ENCODE data around the gene SMC4.

Gene SMC4

DNA sequence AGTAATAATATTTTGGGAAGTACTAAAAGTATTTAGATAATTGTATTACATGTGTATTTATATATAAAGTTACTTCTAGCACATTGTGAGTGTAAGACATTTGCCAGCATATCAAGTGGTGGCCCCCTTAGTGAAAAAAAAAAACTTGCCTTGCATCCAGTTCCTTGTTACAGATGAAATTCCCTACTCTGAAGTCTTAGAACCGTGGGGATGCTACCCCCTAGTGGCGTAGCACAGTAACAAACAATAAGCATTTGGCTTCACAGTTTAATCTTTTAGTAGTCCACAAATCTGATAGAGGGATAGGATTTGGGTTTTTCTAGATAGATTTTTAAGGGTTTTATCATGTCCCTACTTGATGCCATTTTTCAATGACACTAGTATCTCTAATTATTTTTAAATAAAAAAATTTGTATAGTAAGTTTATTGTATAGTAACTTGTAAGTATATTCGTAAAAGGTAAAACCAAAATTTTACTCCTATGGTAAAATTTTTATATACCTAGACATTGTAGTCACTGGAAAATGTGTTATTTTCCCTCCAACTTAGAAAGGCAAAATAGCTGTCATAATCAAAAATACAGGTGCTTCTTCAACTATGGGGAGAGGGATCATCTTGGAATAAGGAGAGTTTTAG lies 14.3 kb downstream of the SMC4 start:
- TF ChIP-seq, protein P1, sequence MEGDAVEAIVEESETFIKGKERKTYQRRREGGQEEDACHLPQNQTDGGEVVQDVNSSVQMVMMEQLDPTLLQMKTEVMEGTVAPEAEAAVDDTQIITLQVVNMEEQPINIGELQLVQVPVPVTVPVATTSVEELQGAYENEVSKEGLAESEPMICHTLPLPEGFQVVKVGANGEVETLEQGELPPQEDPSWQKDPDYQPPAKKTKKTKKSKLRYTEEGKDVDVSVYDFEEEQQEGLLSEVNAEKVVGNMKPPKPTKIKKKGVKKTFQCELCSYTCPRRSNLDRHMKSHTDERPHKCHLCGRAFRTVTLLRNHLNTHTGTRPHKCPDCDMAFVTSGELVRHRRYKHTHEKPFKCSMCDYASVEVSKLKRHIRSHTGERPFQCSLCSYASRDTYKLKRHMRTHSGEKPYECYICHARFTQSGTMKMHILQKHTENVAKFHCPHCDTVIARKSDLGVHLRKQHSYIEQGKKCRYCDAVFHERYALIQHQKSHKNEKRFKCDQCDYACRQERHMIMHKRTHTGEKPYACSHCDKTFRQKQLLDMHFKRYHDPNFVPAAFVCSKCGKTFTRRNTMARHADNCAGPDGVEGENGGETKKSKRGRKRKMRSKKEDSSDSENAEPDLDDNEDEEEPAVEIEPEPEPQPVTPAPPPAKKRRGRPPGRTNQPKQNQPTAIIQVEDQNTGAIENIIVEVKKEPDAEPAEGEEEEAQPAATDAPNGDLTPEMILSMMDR (IDR thresholded peaks at IDR 0.05; ENCODE audit: low read length, missing control alignments), result peak; percentile 88
- DNase-seq (ENCODE audit: low read depth), result peak; percentile 90
- H3K4me3 ChIP-seq (replicated peaks; ENCODE audit: low read depth, low read length), result no peak overlapping the region

GRCh38 chr3:160417311-160417710 lies 17.9 kb downstream of the SMC4 start:
- H3K4me3 ChIP-seq (replicated peaks; ENCODE audit: low read depth, low read length), result no peak overlapping the region
- no peak for DNase-seq (ENCODE audit: low read depth)
- TF ChIP-seq, protein P1 (IDR thresholded peaks at IDR 0.05; ENCODE audit: low read length, missing control alignments), result no peak

DNA sequence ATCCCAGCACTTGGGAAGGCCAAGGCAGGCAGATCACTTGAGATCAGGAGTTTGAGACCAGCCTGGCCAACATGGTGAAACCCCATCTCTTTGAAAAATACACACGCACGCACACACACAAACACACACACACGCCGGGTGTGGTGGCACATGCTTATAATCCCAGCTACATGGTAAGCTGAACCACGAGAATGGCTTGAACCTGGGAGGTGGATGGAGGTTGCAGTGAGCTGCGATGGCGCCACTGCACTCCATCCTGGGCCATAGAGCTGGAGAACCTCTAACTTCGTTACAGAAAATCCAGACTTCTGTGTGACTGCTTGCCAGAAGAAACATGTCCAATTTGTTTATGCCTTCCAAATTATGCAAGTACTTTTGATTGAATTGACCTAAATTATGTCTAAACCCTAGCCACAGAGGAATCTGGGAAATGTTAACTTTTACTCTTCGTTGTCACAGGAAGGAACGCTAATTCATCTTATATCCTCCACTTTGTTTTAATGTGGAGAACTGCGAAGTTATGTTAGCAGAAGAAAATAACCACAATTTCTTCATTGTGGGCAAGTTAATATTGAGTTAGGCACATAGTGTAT lies 28.5 kb downstream of the SMC4 start:
- TF ChIP-seq, protein P1 (IDR thresholded peaks at IDR 0.05; ENCODE audit: low read length, missing control alignments), result no peak
- no peak for DNase-seq (ENCODE audit: low read depth)
- no peak overlapping the region for H3K4me3 ChIP-seq (replicated peaks; ENCODE audit: low read depth, low read length)

DNA sequence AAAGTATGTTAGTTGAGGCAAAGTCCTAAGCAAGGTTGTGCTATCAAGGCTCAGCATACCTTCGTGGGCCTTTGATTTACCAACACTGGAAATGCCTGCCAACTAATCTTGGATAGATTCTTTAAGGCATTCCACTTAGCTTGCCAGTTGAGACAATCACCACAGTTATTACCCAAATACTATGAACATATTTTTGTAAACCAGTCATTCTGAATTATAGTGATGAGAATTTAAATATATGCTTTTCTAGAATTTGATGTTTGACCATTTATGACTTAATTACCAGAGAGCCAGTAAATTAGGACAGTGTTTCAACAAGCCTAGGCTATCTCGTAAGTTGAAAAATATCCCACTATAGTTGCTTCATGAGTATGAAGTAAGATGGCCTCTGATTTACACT lies 34.6 kb downstream of the SMC4 start:
- no peak overlapping the region for H3K4me3 ChIP-seq (replicated peaks; ENCODE audit: low read depth, low read length)
- peak; percentile 66 for DNase-seq (ENCODE audit: low read depth)
- TF ChIP-seq, protein P1 (IDR thresholded peaks at IDR 0.05; ENCODE audit: low read length, missing control alignments), result no peak

- no peak overlapping the region for H3K4me3 ChIP-seq (replicated peaks; ENCODE audit: low read depth, low read length)
- no peak for DNase-seq (ENCODE audit: low read depth)
- TF ChIP-seq, protein P1 (IDR thresholded peaks at IDR 0.05; ENCODE audit: low read length, missing control alignments), result no peak
Observed at GRCh38 chr3:160435095-160435494, 35.6 kb downstream of the SMC4 start.

GRCh38 chr3:160435747-160436146 lies 36.3 kb downstream of the SMC4 start:
- DNase-seq (ENCODE audit: low read depth), result no peak
- TF ChIP-seq, protein P1 (IDR thresholded peaks at IDR 0.05; ENCODE audit: low read length, missing control alignments), result no peak
- no peak overlapping the region for H3K4me3 ChIP-seq (replicated peaks; ENCODE audit: low read depth, low read length)

GRCh38 chr3:160437083-160437455 lies 37.6 kb downstream of the SMC4 start:
- no peak overlapping the region for H3K4me3 ChIP-seq (replicated peaks; ENCODE audit: low read depth, low read length)
- DNase-seq (ENCODE audit: low read depth), result no peak
- TF ChIP-seq, protein P1 (IDR thresholded peaks at IDR 0.05; ENCODE audit: low read length, missing control alignments), result no peak

Measured in fibroblast of pulmonary artery (primary cell).